HG02763 (cell line): Measurements from ENCODE around the gene DNAJC19.
"Not testable (repeated sequence)": the region's sequence is repeated elsewhere in the genome, so short reads cannot be mapped to it uniquely, and the experiment has no call there.

Source experiments
- ATAC-seq: cut with Tn5 transposase; IDR thresholded peaks from one replicate; pipeline ENCODE4 v1.9.1; 2021; ENCODE audit warnings: mild to moderate bottlenecking, moderate library complexity; ENCODE audit not compliant: unreplicated experiment

The DNAJC19 gene

DNA sequence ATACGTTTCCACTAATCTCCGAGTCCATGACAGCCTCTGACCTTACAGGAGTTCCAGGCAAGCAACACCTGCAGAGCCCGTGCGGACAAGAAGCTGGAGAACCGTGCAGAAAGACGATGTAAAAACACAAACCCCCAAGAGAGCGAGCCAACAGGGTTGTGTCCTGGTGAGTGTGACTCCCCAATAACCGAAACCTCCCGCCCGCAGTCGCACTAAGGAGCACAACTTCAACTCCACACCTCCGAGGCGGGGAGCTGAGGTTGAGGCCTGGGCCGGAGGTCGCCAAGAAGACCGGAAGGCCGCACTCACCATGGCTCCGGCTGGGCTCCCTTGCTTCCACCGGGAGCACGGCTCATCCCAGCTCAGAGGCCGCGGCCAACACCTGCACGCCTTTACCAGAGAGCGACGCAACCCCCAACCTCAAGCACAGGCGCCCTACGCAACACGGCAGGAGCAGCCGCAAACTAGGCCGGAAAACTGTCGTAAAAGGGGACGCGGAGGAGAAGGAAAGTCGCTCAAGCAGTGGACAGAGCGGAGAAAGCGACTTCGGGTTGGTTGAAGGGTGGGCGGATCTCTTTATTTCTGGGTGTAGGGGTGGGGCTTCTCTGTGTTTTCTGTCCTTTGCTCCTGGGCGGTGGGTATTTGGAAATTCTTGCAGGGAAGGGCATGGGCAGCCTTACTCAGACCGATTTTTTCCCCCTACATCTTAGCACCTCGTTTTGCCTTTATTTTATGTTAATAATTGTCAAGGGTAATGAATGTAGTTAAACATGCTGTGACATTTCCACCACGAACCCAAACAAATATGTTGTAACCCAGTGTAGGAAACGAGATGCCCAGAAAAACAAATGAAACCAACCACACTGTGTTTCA lies at the start of gene DNAJC19:
TSS of gene DNAJC19 (minus strand) at position 446 of the 873 bp plus-strand sequence. CDS start at position 312, 134 bp downstream.
- peak; percentile 97 for ATAC-seq

DNA sequence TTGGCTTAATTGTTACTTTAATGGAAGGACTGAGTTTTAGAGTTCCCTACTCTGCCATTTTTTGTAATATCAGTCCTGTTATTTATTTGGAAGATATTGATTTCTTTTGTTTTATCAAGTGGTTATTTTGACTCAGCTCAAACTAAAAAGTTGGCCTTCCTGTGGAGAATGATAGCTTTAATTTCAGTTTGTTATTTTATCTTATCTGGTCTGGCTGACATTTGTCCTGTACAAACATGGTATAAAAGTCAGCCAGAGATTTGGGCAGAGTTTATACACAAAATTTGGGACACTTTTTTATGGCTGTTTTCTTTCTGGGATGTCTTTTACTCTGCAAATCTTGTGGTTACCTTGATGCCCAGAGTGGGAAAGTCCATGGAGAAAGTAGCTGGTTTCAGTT lies 41.4 kb upstream of the DNAJC19 start:
- ATAC-seq = no peak

DNA sequence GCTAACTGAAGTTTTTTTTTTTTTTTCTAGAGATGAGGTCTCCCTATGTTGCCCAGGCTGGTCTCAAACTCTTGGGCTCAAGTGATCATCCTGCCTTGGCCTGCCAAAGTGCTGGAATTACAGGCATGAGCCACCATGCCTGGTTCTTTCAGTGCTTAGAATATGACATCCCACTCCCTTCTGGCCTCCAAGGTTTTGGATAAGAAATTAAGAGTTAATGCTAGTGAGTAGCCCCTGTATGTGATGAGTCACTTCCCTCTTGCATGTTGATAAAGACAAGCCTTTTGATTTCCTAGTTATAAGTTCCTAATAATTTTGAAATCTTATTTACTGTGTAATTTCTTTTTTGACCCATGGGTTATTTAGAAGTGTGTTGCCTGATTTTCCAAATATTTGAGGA lies 35.7 kb upstream of the DNAJC19 start:
- no peak for ATAC-seq

DNA sequence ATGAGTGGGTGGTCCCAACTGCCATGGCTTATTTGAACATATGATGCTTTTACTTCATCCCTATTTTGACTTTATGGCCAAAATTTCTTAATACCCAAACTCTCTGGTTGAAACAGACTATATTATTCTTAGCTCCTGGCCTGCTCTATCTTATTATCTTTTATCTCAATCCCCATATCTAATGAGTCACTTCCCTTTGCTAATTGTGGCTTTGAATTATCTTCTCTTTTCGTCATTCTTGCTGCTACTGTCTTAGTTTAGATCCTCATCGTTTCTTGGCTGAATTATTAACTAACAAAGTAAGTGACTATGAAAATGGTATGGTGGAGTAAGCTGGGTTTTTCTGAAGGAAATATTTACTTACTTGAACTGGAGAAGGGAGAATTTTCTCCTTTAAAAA lies 28.2 kb upstream of the DNAJC19 start:
- no peak for ATAC-seq

DNA sequence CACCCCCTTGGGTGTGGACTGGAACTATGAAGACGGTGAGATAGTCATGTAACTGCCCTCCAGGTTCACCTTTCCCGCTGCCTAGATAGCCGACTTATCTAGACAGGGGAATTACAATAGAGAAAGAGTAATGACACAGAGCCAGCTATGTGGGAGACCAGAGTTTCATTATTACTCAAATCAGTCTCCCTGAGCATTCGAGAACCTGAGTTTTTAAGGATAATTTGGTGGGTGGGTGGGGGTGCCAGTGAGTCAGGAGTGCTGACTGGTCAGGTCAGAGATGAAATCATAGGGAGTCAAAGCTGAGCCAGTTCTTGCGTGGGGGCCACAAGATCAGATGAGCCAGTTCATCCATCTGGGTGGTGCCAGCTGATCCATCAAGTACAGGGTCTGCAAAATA lies 19.7 kb upstream of the DNAJC19 start:
- no peak for ATAC-seq

DNA sequence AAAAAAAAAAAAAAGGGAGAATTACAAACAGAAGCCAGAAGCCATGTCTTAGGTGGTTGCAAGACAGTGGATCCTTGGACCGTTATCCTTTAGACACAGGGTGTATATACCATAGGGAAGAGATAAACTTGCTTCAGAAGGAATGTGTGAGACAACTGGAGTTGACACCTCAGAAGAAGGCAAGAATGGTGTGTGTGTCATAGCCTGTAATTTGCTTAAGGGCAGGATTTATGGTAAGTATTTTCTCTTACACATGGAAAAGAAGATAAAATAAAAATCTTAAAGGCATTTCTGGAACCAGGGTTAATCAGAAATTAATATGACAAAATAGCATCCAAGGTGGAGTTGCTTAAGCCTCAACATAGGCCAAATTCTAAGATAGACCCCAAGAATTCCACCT lies 19.3 kb upstream of the DNAJC19 start:
- no peak for ATAC-seq

DNA sequence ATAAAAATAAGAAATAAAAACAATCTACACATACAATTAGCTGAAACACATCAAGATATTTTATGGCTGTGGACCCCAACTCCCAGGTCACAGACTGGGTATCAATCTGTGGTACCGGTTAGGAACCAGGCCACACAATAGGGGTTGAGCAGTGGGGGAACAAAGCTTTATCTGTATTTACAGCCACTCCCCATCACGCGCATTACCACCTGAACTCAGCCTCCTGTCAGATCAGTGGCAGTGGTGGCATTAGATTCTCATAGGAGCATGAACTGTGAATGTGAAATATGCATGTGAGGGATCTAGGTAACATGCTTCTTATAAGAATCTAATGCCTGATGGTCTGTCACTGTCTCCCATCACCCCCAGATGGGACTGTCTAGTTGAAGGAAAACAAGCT lies 17.7 kb upstream of the DNAJC19 start:
- no peak for ATAC-seq

DNA sequence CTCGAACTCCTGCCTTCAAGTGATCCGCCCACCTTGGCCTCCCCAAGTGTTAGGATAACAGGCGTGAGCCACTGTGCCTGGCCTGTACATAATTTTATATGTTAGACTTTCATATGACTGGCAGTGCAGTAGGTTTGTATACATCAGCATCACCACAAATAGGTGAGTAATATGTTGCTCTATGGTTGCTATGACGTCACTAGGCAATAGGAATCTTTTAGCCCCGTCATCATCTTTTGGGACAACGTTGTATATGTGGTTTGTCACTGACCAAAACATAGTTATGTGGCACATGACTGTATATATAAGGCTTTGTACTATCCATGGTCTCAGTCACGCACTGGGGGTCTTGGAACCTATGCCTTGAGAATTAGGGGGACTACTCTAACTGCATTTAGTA lies 17.0 kb upstream of the DNAJC19 start:
- no peak for ATAC-seq

DNA sequence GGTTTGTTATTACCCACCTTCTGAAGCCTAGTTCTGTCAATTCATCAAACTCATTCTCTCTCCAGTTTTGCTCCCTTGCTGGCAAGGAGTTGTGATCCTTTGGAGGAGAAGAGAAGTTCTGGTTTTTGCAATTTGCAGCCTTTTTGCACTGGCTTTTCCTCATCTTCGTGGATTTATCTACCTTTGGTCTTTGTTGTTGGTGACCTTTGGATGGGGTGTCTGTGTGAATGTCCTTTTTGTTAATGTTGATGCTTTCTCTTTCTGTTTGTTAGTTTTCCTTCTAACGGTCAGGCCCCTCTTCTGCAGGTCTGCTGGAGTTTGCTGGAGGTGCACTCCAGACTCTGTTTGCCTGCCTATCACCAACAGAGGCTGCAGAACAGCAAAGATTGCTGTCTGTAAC lies 13.9 kb upstream of the DNAJC19 start:
- not testable (repeated sequence) for ATAC-seq

DNA sequence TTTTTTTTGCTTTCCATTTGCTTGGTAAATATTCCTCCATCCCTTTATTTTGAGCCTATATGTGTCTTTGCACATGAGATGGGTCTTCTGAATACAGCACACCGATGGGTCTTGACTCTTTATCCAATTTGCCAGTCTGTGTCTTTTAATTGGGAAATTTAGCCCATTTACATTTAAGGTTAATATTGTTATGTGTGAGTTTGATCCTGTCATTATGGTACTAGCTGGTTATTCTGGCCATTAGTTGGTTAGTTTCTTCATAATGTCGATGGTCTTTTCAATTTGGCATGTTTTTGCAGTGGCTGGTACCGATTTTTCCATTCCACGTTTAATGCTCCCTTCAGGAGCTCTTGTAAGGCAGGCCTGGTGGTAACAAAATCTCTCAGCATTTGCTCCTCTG lies 12.8 kb upstream of the DNAJC19 start:
- not testable (repeated sequence) for ATAC-seq

DNA sequence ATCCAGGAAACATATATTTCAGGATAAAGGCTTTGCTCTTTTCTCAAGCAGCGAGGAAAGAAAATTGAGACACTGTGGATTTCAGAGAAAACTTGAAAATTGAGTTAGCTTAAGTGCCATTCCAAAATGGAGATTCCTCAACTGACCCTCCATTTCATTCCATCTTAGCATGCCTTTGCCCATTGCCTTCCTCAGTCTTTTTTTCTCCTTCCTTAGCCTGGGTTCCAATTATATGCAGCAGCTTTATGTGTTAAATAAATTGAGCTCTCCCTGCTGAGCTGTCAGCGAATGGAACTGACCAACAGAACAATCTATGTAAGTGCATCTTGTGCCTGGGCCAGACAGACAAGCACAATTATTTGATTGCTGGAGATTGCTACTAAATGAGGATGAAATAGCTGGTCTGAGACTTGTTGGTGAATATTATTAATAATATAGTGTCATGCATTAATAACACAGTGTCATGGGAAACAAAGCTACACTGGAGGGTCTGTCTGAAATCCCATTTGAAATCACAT lies 6.9 kb upstream of the DNAJC19 start:
- no peak for ATAC-seq

DNA sequence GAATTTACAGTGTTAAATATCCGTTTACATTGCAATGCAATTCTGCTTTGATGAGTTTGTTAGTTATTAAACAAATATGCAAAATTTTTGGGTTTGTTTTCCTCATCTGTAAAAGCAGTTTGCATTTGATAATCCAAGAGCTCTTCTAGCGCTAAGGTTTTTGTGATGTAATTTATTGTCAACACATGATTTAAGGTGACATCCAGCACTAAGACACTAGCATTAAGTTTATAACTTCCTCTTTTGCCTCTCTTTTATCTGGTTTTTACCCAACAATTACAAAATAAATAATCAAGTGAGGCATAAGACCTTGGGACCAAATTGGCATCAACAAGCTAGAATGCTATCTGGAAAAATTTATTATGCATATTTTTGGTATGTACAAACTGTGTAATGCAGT lies 969 bp upstream of the DNAJC19 start:
- ATAC-seq = no peak

DNA sequence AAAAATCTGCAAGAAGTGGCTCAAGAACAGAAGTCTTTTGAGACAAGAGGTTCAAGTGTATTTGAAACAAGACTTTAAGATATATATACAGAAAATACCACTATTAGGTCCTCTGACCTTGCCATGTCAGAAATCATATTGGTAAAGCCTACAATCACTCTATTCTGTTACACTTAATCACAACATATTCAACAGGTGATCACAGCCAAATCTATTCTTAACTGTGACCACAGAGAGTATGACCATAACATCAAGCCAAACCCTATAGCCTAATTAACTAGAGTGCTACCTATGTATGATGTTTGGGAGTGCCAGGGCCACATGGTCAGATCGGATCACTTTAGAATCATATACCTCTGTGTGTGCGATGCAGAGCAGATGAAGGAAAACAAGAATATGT lies 2.2 kb downstream of the DNAJC19 start:
- no peak for ATAC-seq

DNA sequence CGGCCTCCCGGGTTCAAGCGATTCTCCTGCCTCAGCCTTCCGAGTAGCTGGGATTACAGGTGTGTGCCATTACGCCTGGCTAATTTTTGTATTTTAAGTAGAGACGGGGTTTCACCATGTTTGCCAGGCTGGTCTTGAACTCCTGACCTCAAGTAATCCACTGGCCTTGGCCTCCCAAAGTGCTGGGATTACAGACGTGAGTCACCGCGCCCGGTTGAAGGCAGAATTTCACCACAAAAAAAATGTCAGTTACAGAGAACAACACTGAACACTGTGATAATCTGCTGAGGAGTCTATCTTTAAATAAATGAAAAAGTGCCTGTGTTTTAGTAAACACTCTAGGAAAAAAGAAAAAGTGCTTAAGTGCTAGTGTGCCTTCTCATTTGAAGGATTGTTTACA lies 3.2 kb downstream of the DNAJC19 start:
- ATAC-seq = not testable (repeated sequence)

DNA sequence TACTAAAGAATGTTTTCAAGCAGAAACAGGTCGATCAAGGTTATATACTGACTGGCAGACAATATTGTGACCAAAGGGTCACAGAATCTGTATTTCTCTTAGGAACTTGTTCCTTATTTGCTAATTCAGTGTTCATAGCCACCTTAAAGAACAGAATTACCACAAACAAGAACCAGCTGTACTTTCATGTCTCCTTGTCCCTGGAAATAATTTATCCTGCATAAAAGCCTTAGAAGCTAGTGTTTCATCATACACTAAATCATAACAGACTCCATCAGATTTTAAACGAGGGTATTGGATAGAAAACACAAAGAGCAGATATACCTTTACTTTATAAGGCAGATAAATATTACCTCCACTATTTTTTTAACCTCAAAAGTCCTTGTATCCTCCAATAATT lies 6.4 kb downstream of the DNAJC19 start:
- no peak for ATAC-seq

DNA sequence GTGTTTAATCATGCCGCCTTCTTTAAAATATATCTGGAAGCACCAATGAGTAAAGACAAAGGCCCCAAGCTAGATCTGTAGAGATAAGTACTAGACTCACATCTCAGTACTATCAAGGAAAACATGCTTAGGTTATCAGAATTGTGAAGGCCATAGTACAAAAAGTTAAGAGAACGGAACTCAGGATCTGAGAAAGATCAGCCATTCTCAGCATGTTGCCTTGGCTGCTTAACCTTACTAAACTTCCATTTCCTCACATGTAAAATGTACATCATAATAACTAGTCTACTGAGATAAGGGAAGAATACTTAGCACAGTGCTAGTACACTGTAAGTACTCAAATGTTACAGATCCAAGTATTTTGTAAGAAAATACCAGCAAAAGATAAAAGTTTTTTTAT lies 7.6 kb downstream of the DNAJC19 start:
- ATAC-seq = no peak

DNA sequence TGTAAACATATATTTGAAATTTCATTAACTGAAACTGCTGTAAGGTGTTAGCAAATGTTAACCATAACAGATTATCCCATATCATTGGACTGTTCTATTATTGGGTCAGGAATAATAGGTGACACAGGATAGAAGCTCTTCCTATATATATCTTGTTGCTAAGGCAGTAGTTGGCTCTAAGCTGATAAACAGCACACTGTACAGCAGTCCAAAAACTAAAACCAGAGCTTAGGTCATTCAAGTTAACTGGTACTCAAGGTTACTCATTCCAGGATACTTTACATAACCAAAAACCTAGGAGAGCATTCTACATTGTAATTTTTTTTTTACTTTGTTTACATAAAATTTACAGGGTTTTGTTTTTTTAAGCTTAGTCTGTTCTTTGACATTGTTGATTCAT lies 8.9 kb downstream of the DNAJC19 start:
- ATAC-seq = no peak

DNA sequence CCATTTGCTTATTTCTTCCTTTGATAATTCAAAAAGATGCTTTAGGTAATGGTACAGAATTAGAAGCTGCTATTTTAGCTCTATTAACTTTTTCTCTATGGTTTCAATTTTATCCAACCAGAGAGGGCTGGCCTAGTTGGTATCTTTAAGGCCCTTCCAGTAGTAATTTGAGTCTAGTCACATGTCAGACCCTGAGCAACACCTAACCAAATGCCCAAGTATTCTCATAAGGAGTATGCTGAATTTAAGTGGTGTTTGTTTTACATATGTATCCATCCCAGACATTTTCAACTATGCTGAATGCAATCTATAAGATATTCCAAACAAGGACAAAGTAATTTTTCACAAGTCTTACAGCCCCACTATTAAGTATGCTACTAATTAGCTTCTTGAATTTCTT lies 9.6 kb downstream of the DNAJC19 start:
- no peak for ATAC-seq

DNA sequence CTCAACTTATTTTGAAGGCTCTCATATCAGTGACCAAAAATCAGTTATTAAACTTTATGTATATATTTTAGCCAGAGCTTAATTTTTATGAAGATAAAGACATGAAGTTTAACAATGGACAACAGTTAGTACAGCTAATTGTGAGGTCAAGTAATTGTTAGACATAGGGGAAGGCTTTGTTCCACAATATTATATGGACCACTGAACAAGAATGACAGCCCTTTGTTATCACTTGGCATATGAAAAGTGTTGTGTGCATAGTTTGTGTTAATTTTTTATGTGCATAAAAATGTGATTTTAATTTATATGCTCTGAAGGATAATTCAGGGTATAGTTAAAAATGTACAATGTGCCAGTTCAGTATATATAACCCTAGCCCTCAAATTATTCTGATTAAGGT lies 12.0 kb downstream of the DNAJC19 start:
- no peak for ATAC-seq

DNA sequence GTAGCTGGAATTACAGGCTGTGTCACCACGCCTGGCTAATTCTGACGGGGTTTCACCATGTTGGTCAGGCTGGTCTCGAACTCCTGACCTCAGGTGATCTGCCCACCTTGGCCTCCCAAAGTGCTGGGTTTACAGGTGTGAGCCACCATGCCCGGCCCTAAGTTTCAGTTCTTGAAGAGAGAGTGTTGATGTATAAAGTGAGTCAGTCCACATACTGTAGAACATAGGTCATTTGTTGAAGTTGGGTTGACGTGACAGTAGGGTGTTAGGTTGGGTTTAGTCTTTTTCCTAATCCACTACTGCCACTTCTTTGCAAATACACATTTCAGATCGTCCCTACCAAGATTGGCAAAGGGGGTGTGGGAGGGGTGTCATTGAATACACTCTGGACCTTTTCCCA lies 15.2 kb downstream of the DNAJC19 start:
- ATAC-seq = no peak

DNA sequence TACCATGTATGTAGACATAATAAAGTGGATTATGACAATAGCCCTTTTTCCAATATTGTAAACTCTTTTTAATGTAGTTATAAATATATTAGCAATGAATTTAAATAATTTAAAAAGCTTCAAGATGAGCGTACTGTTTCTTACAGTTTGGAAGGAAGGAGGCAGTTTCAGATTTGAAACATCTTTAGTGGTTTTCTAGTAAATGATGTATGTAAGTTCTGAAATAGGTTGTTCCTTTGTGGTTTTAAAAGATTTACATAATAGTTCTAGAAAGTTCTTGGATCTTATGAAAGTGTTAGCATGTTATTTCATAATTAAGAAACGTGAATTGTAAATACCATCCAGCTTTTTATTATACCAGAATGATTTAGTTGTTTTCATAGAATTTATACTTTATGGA lies 16.0 kb downstream of the DNAJC19 start:
- no peak for ATAC-seq

DNA sequence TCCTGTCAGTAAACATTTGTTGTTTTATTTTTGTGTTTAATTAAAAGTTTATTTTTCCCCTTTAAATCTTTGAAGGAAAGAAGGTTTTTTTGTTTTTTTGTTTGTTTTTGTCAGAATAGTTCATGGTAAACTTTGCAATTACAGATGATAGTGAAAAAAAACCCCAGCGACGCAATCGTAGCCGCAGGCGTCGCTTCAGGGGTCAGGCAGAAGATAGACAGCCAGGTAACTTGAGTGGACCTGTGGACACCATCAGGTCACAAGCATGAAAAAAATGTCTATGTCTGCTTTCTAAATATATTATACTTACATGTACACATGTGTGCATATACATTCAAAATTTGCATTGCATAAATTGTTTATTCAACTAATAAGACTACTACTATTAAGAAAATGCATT lies 18.6 kb downstream of the DNAJC19 start:
- no peak for ATAC-seq

DNA sequence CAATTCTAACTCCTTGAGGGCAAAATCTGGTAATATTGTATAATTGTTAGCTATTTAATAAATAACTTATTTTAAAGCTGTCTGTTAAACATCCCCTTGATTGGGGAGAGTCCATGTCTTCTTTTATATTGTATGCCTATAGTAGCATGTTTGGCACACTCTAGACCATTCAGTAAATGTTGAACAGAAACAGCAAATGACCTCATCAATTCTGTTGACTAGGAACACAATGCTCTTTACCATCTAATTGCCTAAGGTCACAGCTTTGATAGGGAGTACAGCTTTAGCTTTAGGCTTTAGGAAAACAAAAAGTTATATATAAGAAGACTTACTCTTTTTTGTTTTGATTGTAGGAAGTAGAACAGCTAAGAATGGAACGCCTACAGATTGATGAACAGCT lies 27.0 kb downstream of the DNAJC19 start:
- no peak for ATAC-seq
